Sigmoid colon (tissue), 4 donors: Measurements from ENCODE around the gene LENEP.

Experiments used
- CTCF ChIP-seq, 4 experiments: fragments of 450-650 bp in 3 of 4; fragments of 200-600 bp in 1 of 4; IDR thresholded peaks; one replicate each; pipeline ENCODE4 v1.5.1; 2016 to 2019; ENCODE audit warnings: antibody characterized with exemption in 4 of 4, mild to moderate bottlenecking in 3 of 4, moderate library complexity in 2 of 4
- EP300 ChIP-seq, 4 donors: sonication (generic); formaldehyde crosslinking; IDR thresholded peaks; one replicate each; pipeline ENCODE4 v1.6.1; 2017; ENCODE audit warnings: antibody characterized with exemption in 4 of 4
- POLR2A ChIP-seq, 2 donors: fragments of 450-650 bp; IDR thresholded peaks; one replicate each; pipeline ENCODE4 v1.6.1; 2016; ENCODE audit warnings: antibody characterized with exemption in 2 of 2, mild to moderate bottlenecking in 2 of 2, moderate library complexity in 2 of 2

GRCh38 chr1:154974808-154975408, 18.5 kb upstream of the LENEP start:
- TF ChIP-seq CTCF (IDR thresholded peaks at IDR 0.05) = no peak
- peak; percentile 49 to 59 for TF ChIP-seq POLR2A (IDR thresholded peaks at IDR 0.05)
- peak in 1 of 4 donors; percentile 34 for TF ChIP-seq EP300 (IDR thresholded peaks at IDR 0.05)
